WTC11 (cell line): Measurements from ENCODE around the gene ADI1.

ENCODE experiments used
- CREB1 ChIP-seq: sonication (generic); formaldehyde crosslinking; IDR thresholded peaks from 2 replicates; pipeline ENCODE4 v1.8.0; 2023; ENCODE audit warnings: mild to moderate bottlenecking, missing genetic modification reagents
- FOXJ3 ChIP-seq: sonication (generic); formaldehyde crosslinking; IDR thresholded peaks from 2 replicates; pipeline ENCODE4 v1.9.0; 2021; ENCODE audit warnings: missing genetic modification reagents, mild to moderate bottlenecking, borderline replicate concordance
- JUN ChIP-seq: sonication (generic); formaldehyde crosslinking; IDR thresholded peaks from 2 replicates; pipeline ENCODE4 v1.8.0; 2023; ENCODE audit warnings: mild to moderate bottlenecking, missing genetic modification reagents
- MYBL2 ChIP-seq: sonication (generic); formaldehyde crosslinking; IDR thresholded peaks from 2 replicates; pipeline ENCODE4 v1.8.1; 2023; ENCODE audit warnings: mild to moderate bottlenecking, moderate library complexity, missing genetic modification reagents
- NR2C2 ChIP-seq: sonication (generic); formaldehyde crosslinking; IDR thresholded peaks from 2 replicates; pipeline ENCODE4 v1.8.0; 2022; ENCODE audit warnings: mild to moderate bottlenecking, missing genetic modification reagents
- SP1 ChIP-seq: sonication (generic); formaldehyde crosslinking; conservative IDR thresholded peaks from 2 replicates; pipeline ENCODE4 v1.8.1; 2022; ENCODE audit warnings: missing genetic modification reagents
- ZNF121 ChIP-seq: sonication (generic); formaldehyde crosslinking; IDR thresholded peaks from 2 replicates; pipeline ENCODE4 v1.8.0; 2023; ENCODE audit warnings: missing genetic modification reagents
- ZNF232 ChIP-seq: sonication (generic); formaldehyde crosslinking; IDR thresholded peaks from 2 replicates; pipeline ENCODE4 v1.8.0; 2022; ENCODE audit warnings: mild to moderate bottlenecking, missing genetic modification reagents
- ZNF416 ChIP-seq: fragments of 250-450 bp; sonication (Bioruptor Pico); IDR thresholded peaks from 2 replicates; pipeline ENCODE4 v1.9.0; 2021; ENCODE audit warnings: mild to moderate bottlenecking, inconsistent platforms
- TF ChIP-seq, protein P1 (sequence below): sonication (generic); formaldehyde crosslinking; IDR thresholded peaks from 2 replicates; pipeline ENCODE4 v1.8.0; 2023; ENCODE audit warnings: missing genetic modification reagents
- TF ChIP-seq, protein P2 (sequence below): sonication (generic); formaldehyde crosslinking; conservative IDR thresholded peaks from 2 replicates; pipeline ENCODE4 v1.8.1; 2022; ENCODE audit warnings: mild to moderate bottlenecking, missing genetic modification reagents
- TF ChIP-seq, protein P3 (sequence below): fragments of 200-600 bp; IDR thresholded peaks from 2 replicates; pipeline ENCODE4 v1.8.0; 2022; ENCODE audit warnings: antibody characterized with exemption
- TF ChIP-seq, protein P4 (sequence below): sonication (generic); formaldehyde crosslinking; IDR thresholded peaks from 2 replicates; pipeline ENCODE4 v1.8.1; 2022; ENCODE audit warnings: mild to moderate bottlenecking, missing genetic modification reagents, moderate library complexity, borderline replicate concordance
- TF ChIP-seq, protein P5 (sequence below): sonication (generic); formaldehyde crosslinking; IDR thresholded peaks from 2 replicates; pipeline ENCODE4 v1.8.0; 2022; ENCODE audit warnings: missing genetic modification reagents

DNA sequence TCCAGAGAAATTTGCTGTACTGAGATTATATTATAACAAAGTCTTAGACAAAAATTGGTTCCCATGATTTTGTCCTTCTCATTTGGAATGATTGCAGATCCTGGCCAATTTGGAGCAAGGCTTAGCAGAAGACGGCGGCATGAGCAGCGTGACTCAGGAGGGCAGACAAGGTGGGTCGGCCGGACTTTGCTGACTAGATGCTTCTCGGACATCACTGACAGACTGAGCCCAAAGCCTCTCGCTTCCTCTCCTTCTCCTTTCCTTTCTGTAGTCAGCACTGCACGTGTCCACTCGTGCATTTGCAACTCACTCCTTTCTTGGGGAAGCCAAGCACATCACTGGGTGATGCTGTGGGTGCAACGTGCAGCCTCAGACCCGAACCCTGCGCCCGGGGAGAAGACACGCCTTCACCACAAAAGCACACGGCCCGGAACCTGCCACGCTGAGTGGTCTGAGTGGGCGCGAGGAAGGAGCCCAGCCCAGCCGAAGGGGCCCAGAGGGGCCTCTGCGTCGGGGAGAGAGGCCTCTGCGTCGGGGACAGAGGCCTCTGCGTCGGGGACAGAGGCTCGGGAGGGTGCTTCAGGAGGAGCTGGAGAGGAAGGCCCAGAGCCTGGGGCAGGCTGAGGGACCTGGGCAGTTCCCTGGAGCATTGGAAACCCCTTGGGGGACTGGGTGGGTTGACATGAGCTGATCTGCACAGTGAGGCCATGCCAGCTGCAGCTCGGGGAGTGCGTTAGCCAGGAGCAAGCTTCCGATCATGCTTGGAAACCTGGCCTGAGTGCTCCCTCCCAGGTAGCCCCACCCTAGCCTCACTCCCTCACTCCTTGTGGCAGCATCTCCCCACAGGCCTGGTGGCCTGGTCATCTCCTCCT is 61.6 kb downstream of the ADI1 start:
- TF ChIP-seq, protein P1, sequence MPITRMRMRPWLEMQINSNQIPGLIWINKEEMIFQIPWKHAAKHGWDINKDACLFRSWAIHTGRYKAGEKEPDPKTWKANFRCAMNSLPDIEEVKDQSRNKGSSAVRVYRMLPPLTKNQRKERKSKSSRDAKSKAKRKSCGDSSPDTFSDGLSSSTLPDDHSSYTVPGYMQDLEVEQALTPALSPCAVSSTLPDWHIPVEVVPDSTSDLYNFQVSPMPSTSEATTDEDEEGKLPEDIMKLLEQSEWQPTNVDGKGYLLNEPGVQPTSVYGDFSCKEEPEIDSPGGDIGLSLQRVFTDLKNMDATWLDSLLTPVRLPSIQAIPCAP (CRISPR knock-in tag) = no peak
- TF ChIP-seq, protein P2, sequence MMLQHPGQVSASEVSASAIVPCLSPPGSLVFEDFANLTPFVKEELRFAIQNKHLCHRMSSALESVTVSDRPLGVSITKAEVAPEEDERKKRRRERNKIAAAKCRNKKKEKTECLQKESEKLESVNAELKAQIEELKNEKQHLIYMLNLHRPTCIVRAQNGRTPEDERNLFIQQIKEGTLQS = no peak
- TF ChIP-seq, protein P3, sequence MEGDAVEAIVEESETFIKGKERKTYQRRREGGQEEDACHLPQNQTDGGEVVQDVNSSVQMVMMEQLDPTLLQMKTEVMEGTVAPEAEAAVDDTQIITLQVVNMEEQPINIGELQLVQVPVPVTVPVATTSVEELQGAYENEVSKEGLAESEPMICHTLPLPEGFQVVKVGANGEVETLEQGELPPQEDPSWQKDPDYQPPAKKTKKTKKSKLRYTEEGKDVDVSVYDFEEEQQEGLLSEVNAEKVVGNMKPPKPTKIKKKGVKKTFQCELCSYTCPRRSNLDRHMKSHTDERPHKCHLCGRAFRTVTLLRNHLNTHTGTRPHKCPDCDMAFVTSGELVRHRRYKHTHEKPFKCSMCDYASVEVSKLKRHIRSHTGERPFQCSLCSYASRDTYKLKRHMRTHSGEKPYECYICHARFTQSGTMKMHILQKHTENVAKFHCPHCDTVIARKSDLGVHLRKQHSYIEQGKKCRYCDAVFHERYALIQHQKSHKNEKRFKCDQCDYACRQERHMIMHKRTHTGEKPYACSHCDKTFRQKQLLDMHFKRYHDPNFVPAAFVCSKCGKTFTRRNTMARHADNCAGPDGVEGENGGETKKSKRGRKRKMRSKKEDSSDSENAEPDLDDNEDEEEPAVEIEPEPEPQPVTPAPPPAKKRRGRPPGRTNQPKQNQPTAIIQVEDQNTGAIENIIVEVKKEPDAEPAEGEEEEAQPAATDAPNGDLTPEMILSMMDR = no peak
- TF ChIP-seq ZNF416 (CRISPR knock-in tag) = no peak
- no peak for TF ChIP-seq JUN
- no peak for TF ChIP-seq CREB1 (CRISPR knock-in tag)
- TF ChIP-seq, protein P4, sequence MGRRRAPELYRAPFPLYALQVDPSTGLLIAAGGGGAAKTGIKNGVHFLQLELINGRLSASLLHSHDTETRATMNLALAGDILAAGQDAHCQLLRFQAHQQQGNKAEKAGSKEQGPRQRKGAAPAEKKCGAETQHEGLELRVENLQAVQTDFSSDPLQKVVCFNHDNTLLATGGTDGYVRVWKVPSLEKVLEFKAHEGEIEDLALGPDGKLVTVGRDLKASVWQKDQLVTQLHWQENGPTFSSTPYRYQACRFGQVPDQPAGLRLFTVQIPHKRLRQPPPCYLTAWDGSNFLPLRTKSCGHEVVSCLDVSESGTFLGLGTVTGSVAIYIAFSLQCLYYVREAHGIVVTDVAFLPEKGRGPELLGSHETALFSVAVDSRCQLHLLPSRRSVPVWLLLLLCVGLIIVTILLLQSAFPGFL (CRISPR knock-in tag) = no peak
- no peak for TF ChIP-seq FOXJ3 (CRISPR knock-in tag)
- no peak for TF ChIP-seq SP1
- no peak for TF ChIP-seq NR2C2
- TF ChIP-seq ZNF232 (CRISPR knock-in tag) = no peak
- TF ChIP-seq, protein P5, sequence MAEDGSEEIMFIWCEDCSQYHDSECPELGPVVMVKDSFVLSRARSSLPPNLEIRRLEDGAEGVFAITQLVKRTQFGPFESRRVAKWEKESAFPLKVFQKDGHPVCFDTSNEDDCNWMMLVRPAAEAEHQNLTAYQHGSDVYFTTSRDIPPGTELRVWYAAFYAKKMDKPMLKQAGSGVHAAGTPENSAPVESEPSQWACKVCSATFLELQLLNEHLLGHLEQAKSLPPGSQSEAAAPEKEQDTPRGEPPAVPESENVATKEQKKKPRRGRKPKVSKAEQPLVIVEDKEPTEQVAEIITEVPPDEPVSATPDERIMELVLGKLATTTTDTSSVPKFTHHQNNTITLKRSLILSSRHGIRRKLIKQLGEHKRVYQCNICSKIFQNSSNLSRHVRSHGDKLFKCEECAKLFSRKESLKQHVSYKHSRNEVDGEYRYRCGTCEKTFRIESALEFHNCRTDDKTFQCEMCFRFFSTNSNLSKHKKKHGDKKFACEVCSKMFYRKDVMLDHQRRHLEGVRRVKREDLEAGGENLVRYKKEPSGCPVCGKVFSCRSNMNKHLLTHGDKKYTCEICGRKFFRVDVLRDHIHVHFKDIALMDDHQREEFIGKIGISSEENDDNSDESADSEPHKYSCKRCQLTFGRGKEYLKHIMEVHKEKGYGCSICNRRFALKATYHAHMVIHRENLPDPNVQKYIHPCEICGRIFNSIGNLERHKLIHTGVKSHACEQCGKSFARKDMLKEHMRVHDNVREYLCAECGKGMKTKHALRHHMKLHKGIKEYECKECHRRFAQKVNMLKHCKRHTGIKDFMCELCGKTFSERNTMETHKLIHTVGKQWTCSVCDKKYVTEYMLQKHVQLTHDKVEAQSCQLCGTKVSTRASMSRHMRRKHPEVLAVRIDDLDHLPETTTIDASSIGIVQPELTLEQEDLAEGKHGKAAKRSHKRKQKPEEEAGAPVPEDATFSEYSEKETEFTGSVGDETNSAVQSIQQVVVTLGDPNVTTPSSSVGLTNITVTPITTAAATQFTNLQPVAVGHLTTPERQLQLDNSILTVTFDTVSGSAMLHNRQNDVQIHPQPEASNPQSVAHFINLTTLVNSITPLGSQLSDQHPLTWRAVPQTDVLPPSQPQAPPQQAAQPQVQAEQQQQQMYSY (CRISPR knock-in tag) = no peak
- TF ChIP-seq MYBL2 (CRISPR knock-in tag) = no peak
- TF ChIP-seq ZNF121 (CRISPR knock-in tag) = no peak
